Muscle of leg (tissue), 11 donors: Measurements from ENCODE around the gene KAT5. TPM values are rescaled to one million over a fixed set of nuclear protein-coding genes. Genes with fewer than 3 reads are reported as not detected.
"Not testable (repeated sequence)": the region's sequence is repeated elsewhere in the genome, so short reads cannot be mapped to it uniquely, and the experiment has no call there.

ENCODE experiments used
- DNase-seq: peaks from one replicate; pipeline ENCODE4 v3.0.0; 2013
- H3K27ac ChIP-seq: one replicate; pipeline ENCODE4 v1.5.1; 2013; ENCODE audit warnings: mild to moderate bottlenecking, low read length, control low read depth
- H3K27me3 ChIP-seq: one replicate; pipeline ENCODE4 v1.6.1; 2013; ENCODE audit warnings: low read length; ENCODE audit not compliant: control insufficient read depth, insufficient read depth
- H3K36me3 ChIP-seq: one replicate; pipeline ENCODE4 v1.6.1; 2013; ENCODE audit warnings: low read length; ENCODE audit not compliant: control insufficient read depth, insufficient read depth
- H3K4me1 ChIP-seq: one replicate; pipeline ENCODE4 v1.6.1; 2013; ENCODE audit warnings: low read length; ENCODE audit not compliant: control insufficient read depth, insufficient read depth
- H3K4me3 ChIP-seq: one replicate; pipeline ENCODE4 v1.5.1; 2013; ENCODE audit warnings: low read length, control low read depth
- H3K9me3 ChIP-seq: replicated peaks from 2 replicates; pipeline ENCODE4 v1.6.1; 2013; ENCODE audit warnings: low read depth, low read length; ENCODE audit not compliant: control insufficient read depth
- WGBS: methylation state at CpG from one replicate; pipeline ENCODE4 v1.1.5; 2013; ENCODE audit warnings: missing lambda C conversion rate; ENCODE audit not compliant: insufficient coverage; 5-methylcytosine and 5-hydroxymethylcytosine counted together
- polyA plus RNA-seq, 8 donors: library from polyadenylated mRNA; unstranded; fragments of 120-200 nt; gene quantifications; one replicate each; pipeline versions ENCODE4 v1.2.1 to v1.2.3, GENCODE V29; 2013; ENCODE audit warnings: inconsistent platforms in 1 of 8, low replicate concordance in 1 of 8; ENCODE audit not compliant: insufficient read length in 8 of 8, insufficient read depth in 1 of 8
- total RNA-seq: library from RNA; stranded (reverse); fragments of 120-200 nt; gene quantifications from one replicate; pipeline ENCODE4 v1.2.4, GENCODE V29; 2013

Gene KAT5
- total and polyA plus RNA-seq, 9 donors = 31.1 to 45.4 (median 40.4) TPM

- no CpG with 5 or more reads among the region's 2 CpGs for WGBS
- H3K36me3 ChIP-seq = no peaks in the 10 kb centered on the region
- no peak for DNase-seq
Observed at GRCh38 chr11:65739022-65739421, 27.0 kb downstream of the KAT5 start.

GRCh38 chr11:65741185-65741584, 29.1 kb downstream of the KAT5 start:
- no peaks in the 10 kb centered on the region for H3K4me1 ChIP-seq
- DNase-seq = no peak
- no peak overlapping the region for H3K4me3 ChIP-seq
- WGBS = 85% methylated on average over 8 of the region's 8 CpGs
- H3K36me3 ChIP-seq = no peaks in the 10 kb centered on the region
- H3K9me3 ChIP-seq = peaks cover 3% of the 10 kb centered on the region
- H3K27ac ChIP-seq = no peak overlapping the region
- peaks cover 9% of the 10 kb centered on the region for H3K27me3 ChIP-seq

More at GRCh38 chr11:65739022-65739421, 27.0 kb downstream of the KAT5 start:
- Histone ChIP-seq H3K4me1 (no peaks in the 10 kb centered on the region), H3K9me3 (peaks cover 3% of the 10 kb centered on the region), H3K27ac (no peak overlapping the region), H3K4me3 (no peak overlapping the region), H3K27me3 (peaks cover 10% of the 10 kb centered on the region)

GRCh38 chr11:65742353-65742752, 30.3 kb downstream of the KAT5 start:
- WGBS = no CpG with 5 or more reads among the region's 1 CpG
- DNase-seq = no peak
- H3K27ac ChIP-seq = no peak overlapping the region
- no peaks in the 10 kb centered on the region for H3K4me1 ChIP-seq
- no peaks in the 10 kb centered on the region for H3K9me3 ChIP-seq
- no peaks in the 10 kb centered on the region for H3K36me3 ChIP-seq
- peaks cover 9% of the 10 kb centered on the region for H3K27me3 ChIP-seq
- no peak overlapping the region for H3K4me3 ChIP-seq

- Histone ChIP-seq H3K9me3 (no peaks in the 10 kb centered on the region), H3K36me3 (no peaks in the 10 kb centered on the region), H3K27ac (no peak overlapping the region), H3K4me1 (no peaks in the 10 kb centered on the region), H3K4me3 (no peak overlapping the region), H3K27me3 (peaks cover 2% of the 10 kb centered on the region)
- DNase-seq = no peak
- WGBS = 72% methylated on average over 8 of the region's 10 CpGs
Observed at GRCh38 chr11:65743681-65744025, 31.6 kb downstream of the KAT5 start.

- no peak overlapping the region for H3K27ac ChIP-seq
- no peaks in the 10 kb centered on the region for H3K9me3 ChIP-seq
- no peaks in the 10 kb centered on the region for H3K36me3 ChIP-seq
- peak; percentile 16 for DNase-seq
- 67% methylated on average over 8 of the region's 18 CpGs for WGBS
- peaks cover 2% of the 10 kb centered on the region for H3K27me3 ChIP-seq
- H3K4me3 ChIP-seq = no peak overlapping the region
- H3K4me1 ChIP-seq = no peaks in the 10 kb centered on the region
Observed at GRCh38 chr11:65744026-65744698, 32.1 kb downstream of the KAT5 start.

- Histone ChIP-seq H3K27me3 (peaks cover 2% of the 10 kb centered on the region), H3K27ac (no peak overlapping the region), H3K9me3 (no peaks in the 10 kb centered on the region), H3K4me3 (no peak overlapping the region), H3K4me1 (no peaks in the 10 kb centered on the region), H3K36me3 (no peaks in the 10 kb centered on the region)
- no peak for DNase-seq
- 72% methylated on average over 7 of the region's 8 CpGs for WGBS
Observed at GRCh38 chr11:65744699-65745042, 32.6 kb downstream of the KAT5 start.

- WGBS = 89% methylated on average over 17 of the region's 17 CpGs
- H3K4me3 ChIP-seq = no peak overlapping the region
Observed at GRCh38 chr11:65745049-65745448, 33.0 kb downstream of the KAT5 start.

GRCh38 chr11:65762169-65762568, 50.1 kb downstream of the KAT5 start:
- WGBS = no CpG with 5 or more reads among the region's 5 CpGs
- not testable (repeated sequence) for DNase-seq, H3K4me1 ChIP-seq, H3K36me3 ChIP-seq, H3K27ac ChIP-seq, H3K9me3 ChIP-seq, H3K4me3 ChIP-seq, H3K27me3 ChIP-seq

More at GRCh38 chr11:65745049-65745448, 33.0 kb downstream of the KAT5 start:
- peaks cover under 1% of the 10 kb centered on the region for H3K27me3 ChIP-seq
- no peak for DNase-seq
- no peaks in the 10 kb centered on the region for H3K4me1 ChIP-seq
- no peak overlapping the region for H3K27ac ChIP-seq
- no peaks in the 10 kb centered on the region for H3K9me3 ChIP-seq
- H3K36me3 ChIP-seq = no peaks in the 10 kb centered on the region

- H3K4me3 ChIP-seq, H3K4me1 ChIP-seq, H3K9me3 ChIP-seq, H3K27me3 ChIP-seq, H3K27ac ChIP-seq, DNase-seq, H3K36me3 ChIP-seq: not testable (repeated sequence)
- WGBS = 100% methylated on average over 6 of the region's 29 CpGs
Observed at GRCh38 chr11:65762816-65763215, 50.8 kb downstream of the KAT5 start.

GRCh38 chr11:65764434-65764833, 52.4 kb downstream of the KAT5 start:
- no peak for DNase-seq
- H3K4me1 ChIP-seq = no peaks in the 10 kb centered on the region
- WGBS = 75% methylated on average over 2 of the region's 5 CpGs
- no peaks in the 10 kb centered on the region for H3K9me3 ChIP-seq
- H3K27me3 ChIP-seq = no peaks in the 10 kb centered on the region
- H3K36me3 ChIP-seq = no peaks in the 10 kb centered on the region
- H3K4me3 ChIP-seq = no peak overlapping the region
- no peak overlapping the region for H3K27ac ChIP-seq

GRCh38 chr11:65766535-65766934, 54.5 kb downstream of the KAT5 start:
- WGBS = 45% methylated on average over 2 of the region's 7 CpGs
- no peak for DNase-seq
- no peak overlapping the region for H3K27ac ChIP-seq
- H3K27me3 ChIP-seq = no peaks in the 10 kb centered on the region
- no peaks in the 10 kb centered on the region for H3K4me1 ChIP-seq
- no peak overlapping the region for H3K4me3 ChIP-seq
- no peaks in the 10 kb centered on the region for H3K9me3 ChIP-seq
- H3K36me3 ChIP-seq = no peaks in the 10 kb centered on the region
